ENCODE results near the gene TMEM225B. TPM values are rescaled to one million over a fixed set of nuclear protein-coding genes. Genes with fewer than 3 reads are reported as not detected.

TMEM225B gene
- total RNA-seq, 4 donors from 2014 or later, result 0.29 to 2.2 (median 0.66) TPM

GRCh38 chr7:99596408-99596955 lies 1.6 kb upstream of the TMEM225B start:
- intact Hi-C loops (cut with DNase I; ENCODE audit: low total_unique reads), result no loop called here
- H3K4me3 ChIP-seq, result no peak overlapping the region
- no peaks in the 10 kb centered on the region for H3K4me1 ChIP-seq
- H3K9me3 ChIP-seq, result no peaks in the 10 kb centered on the region
- H3K36me3 ChIP-seq, result no peaks in the 10 kb centered on the region
- no peaks in the 10 kb centered on the region for H3K27me3 ChIP-seq
- no peak overlapping the region for H3K27ac ChIP-seq
- no peak for DNase-seq
- TF ChIP-seq, protein P1, sequence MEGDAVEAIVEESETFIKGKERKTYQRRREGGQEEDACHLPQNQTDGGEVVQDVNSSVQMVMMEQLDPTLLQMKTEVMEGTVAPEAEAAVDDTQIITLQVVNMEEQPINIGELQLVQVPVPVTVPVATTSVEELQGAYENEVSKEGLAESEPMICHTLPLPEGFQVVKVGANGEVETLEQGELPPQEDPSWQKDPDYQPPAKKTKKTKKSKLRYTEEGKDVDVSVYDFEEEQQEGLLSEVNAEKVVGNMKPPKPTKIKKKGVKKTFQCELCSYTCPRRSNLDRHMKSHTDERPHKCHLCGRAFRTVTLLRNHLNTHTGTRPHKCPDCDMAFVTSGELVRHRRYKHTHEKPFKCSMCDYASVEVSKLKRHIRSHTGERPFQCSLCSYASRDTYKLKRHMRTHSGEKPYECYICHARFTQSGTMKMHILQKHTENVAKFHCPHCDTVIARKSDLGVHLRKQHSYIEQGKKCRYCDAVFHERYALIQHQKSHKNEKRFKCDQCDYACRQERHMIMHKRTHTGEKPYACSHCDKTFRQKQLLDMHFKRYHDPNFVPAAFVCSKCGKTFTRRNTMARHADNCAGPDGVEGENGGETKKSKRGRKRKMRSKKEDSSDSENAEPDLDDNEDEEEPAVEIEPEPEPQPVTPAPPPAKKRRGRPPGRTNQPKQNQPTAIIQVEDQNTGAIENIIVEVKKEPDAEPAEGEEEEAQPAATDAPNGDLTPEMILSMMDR (IDR thresholded peaks at IDR 0.05), result no peak
- no peak for TF ChIP-seq POLR2A (IDR thresholded peaks at IDR 0.05)

- intact Hi-C loops (cut with DNase I; ENCODE audit: low total_unique reads), result no loop called here
- H3K27ac ChIP-seq, result no peak overlapping the region
- no peaks in the 10 kb centered on the region for H3K36me3 ChIP-seq
- no peak for TF ChIP-seq POLR2A (IDR thresholded peaks at IDR 0.05)
- TF ChIP-seq, protein P1 (IDR thresholded peaks at IDR 0.05), result no peak
- no peak overlapping the region for H3K4me3 ChIP-seq
- no peaks in the 10 kb centered on the region for H3K9me3 ChIP-seq
- H3K27me3 ChIP-seq, result no peaks in the 10 kb centered on the region
- H3K4me1 ChIP-seq, result no peaks in the 10 kb centered on the region
- no peak for DNase-seq
Observed at GRCh38 chr7:99599836-99600235, 1.8 kb downstream of the TMEM225B start.

- Histone ChIP-seq H3K27ac (no peak overlapping the region), H3K4me3 (no peak overlapping the region), H3K9me3 (no peaks in the 10 kb centered on the region), H3K27me3 (no peaks in the 10 kb centered on the region), H3K4me1 (no peaks in the 10 kb centered on the region), H3K36me3 (no peaks in the 10 kb centered on the region)
- DNase-seq, result no peak
- intact Hi-C loops (cut with DNase I; ENCODE audit: low total_unique reads), result no loop called here
- TF ChIP-seq POLR2A (IDR thresholded peaks at IDR 0.05), result no peak
- TF ChIP-seq, protein P1 (IDR thresholded peaks at IDR 0.05), result no peak
Observed at GRCh38 chr7:99601656-99602310, 3.7 kb downstream of the TMEM225B start.

- intact Hi-C loops (cut with DNase I; ENCODE audit: low total_unique reads), result no loop called here
- H3K27me3 ChIP-seq, result no peaks in the 10 kb centered on the region
- H3K9me3 ChIP-seq, result no peaks in the 10 kb centered on the region
- H3K4me1 ChIP-seq, result no peaks in the 10 kb centered on the region
- TF ChIP-seq POLR2A (IDR thresholded peaks at IDR 0.05), result no peak
- TF ChIP-seq, protein P1 (IDR thresholded peaks at IDR 0.05), result no peak
- no peaks in the 10 kb centered on the region for H3K36me3 ChIP-seq
- H3K27ac ChIP-seq, result no peak overlapping the region
- no peak overlapping the region for H3K4me3 ChIP-seq
- no peak for DNase-seq
Observed at GRCh38 chr7:99605527-99605926, 7.5 kb downstream of the TMEM225B start.

GRCh38 chr7:99606531-99606930 lies 8.5 kb downstream of the TMEM225B start:
- no peak overlapping the region for H3K27ac ChIP-seq
- no peaks in the 10 kb centered on the region for H3K36me3 ChIP-seq
- no peak for DNase-seq
- H3K4me1 ChIP-seq, result no peaks in the 10 kb centered on the region
- intact Hi-C loops (cut with DNase I; ENCODE audit: low total_unique reads), result no loop called here
- no peak overlapping the region for H3K4me3 ChIP-seq
- TF ChIP-seq, protein P1 (IDR thresholded peaks at IDR 0.05), result no peak
- TF ChIP-seq POLR2A (IDR thresholded peaks at IDR 0.05), result no peak
- no peaks in the 10 kb centered on the region for H3K27me3 ChIP-seq
- no peaks in the 10 kb centered on the region for H3K9me3 ChIP-seq

All from uterus (tissue), 4 donors.